Measurements from ENCODE around the gene FRMD3.

DNA sequence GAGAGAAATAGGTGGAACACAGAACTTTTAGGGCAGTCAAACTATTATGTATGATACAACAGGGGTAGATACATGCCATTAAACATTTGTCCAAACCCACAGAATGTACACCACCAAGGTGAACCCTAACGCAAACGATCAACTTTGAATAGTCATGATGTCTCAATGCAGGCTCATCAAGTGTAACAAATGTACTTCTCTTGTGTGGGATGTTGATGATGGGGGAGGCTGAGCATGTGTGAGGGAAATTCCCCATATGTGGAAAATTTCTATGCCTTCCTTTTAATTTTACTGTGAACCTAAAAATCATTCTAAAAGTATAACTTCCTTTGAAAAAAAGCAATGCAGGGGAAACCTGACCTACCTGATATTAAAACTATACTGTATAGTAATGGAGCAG lies 273.9 kb downstream of the FRMD3 start:
- TF ChIP-seq, protein P1, sequence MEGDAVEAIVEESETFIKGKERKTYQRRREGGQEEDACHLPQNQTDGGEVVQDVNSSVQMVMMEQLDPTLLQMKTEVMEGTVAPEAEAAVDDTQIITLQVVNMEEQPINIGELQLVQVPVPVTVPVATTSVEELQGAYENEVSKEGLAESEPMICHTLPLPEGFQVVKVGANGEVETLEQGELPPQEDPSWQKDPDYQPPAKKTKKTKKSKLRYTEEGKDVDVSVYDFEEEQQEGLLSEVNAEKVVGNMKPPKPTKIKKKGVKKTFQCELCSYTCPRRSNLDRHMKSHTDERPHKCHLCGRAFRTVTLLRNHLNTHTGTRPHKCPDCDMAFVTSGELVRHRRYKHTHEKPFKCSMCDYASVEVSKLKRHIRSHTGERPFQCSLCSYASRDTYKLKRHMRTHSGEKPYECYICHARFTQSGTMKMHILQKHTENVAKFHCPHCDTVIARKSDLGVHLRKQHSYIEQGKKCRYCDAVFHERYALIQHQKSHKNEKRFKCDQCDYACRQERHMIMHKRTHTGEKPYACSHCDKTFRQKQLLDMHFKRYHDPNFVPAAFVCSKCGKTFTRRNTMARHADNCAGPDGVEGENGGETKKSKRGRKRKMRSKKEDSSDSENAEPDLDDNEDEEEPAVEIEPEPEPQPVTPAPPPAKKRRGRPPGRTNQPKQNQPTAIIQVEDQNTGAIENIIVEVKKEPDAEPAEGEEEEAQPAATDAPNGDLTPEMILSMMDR (IDR thresholded peaks at IDR 0.05), result no peak
- TF ChIP-seq POLR2A (IDR thresholded peaks at IDR 0.05), result no peak
